Hypothalamus (tissue), 51 donors: ENCODE results near the gene VTI1A.
"Not testable (repeated sequence)": the region's sequence is repeated elsewhere in the genome, so short reads cannot be mapped to it uniquely, and the experiment has no call there.

Experiments used
- DNase-seq, 51 donors: peaks; one replicate each; lab custom pipeline; 2025; lab: John Stamatoyannopoulos, UW

Gene VTI1A

GRCh38 chr10:112584276-112584675, 137.3 kb downstream of the VTI1A start:
- no peak for DNase-seq

- DNase-seq: peak in 1 of 51 donors; percentile 19
Observed at GRCh38 chr10:112585126-112585525, 138.1 kb downstream of the VTI1A start.

- peak in 1 of 51 donors; percentile 31 for DNase-seq
Observed at GRCh38 chr10:112585960-112586359, 138.9 kb downstream of the VTI1A start.

- DNase-seq: no peak
Observed at GRCh38 chr10:112587729-112588128, 140.7 kb downstream of the VTI1A start.

- no peak for DNase-seq
Observed at GRCh38 chr10:112588225-112588990, 141.4 kb downstream of the VTI1A start.

GRCh38 chr10:112589081-112589480, 142.1 kb downstream of the VTI1A start:
- no peak for DNase-seq

- DNase-seq: not testable (repeated sequence)
Observed at GRCh38 chr10:112590786-112591185, 143.8 kb downstream of the VTI1A start.

- no peak for DNase-seq
Observed at GRCh38 chr10:112593023-112593422, 146.0 kb downstream of the VTI1A start.

- DNase-seq: no peak
Observed at GRCh38 chr10:112601214-112602090, 154.4 kb downstream of the VTI1A start.

GRCh38 chr10:112603062-112603461, 156.0 kb downstream of the VTI1A start:
- DNase-seq: no peak

- DNase-seq: no peak
Observed at GRCh38 chr10:112605063-112605462, 158.0 kb downstream of the VTI1A start.

- DNase-seq: no peak
Observed at GRCh38 chr10:112607506-112607905, 160.5 kb downstream of the VTI1A start.

GRCh38 chr10:112613620-112614019, 166.6 kb downstream of the VTI1A start:
- DNase-seq: no peak

- no peak for DNase-seq
Observed at GRCh38 chr10:112614072-112614471, 167.1 kb downstream of the VTI1A start.

GRCh38 chr10:112614586-112614985, 167.6 kb downstream of the VTI1A start:
- no peak for DNase-seq

- DNase-seq: no peak
Observed at GRCh38 chr10:112615269-112615668, 168.3 kb downstream of the VTI1A start.

GRCh38 chr10:112616647-112617046, 169.6 kb downstream of the VTI1A start:
- no peak for DNase-seq

GRCh38 chr10:112618814-112619213, 171.8 kb downstream of the VTI1A start:
- DNase-seq: no peak

- no peak for DNase-seq
Observed at GRCh38 chr10:112619556-112619955, 172.5 kb downstream of the VTI1A start.

GRCh38 chr10:112622786-112623185, 175.8 kb downstream of the VTI1A start:
- no peak for DNase-seq

- no peak for DNase-seq
Observed at GRCh38 chr10:112624546-112625048, 177.6 kb downstream of the VTI1A start.
